ENCODE results near the gene NEK6. TPM values are rescaled to one million over a fixed set of nuclear protein-coding genes. Genes with fewer than 3 reads are reported as not detected.
"Not testable (repeated sequence)": the region's sequence is repeated elsewhere in the genome, so short reads cannot be mapped to it uniquely, and the experiment has no call there.

The NEK6 gene
- total and polyA plus RNA-seq, 4 experiments from 2014 or later: 3.8 to 11.7 (median 8.5) TPM

DNA sequence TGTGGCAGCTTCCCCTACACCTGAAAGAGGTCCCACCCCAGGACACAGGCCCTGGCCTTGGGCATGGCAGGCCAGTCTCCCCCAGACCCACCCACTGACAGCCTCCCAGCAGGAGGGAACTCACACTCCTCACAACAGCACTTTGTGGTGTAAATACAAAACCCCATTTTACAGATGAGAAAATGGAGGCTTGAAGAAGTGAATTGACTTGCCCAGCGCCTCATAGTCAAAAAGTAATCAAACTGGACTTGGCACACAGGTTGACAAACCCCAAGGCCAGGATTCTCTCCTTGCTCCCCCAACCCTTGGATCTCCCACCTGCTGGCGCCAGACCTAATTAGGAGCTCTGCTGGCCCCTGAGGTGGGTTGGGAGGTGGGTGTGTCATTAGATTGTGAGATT lies 29.2 kb upstream of the NEK6 start:
- H3K4me3 Mint-ChIP-seq: no peak overlapping the region
- Histone ChIP-seq H3K36me3 (ENCODE audit: insufficient read depth, low read length) (no peaks in the 10 kb centered on the region), H3K4me1 (ENCODE audit: insufficient read depth, low read length) (no peaks in the 10 kb centered on the region), H3K27me3 (ENCODE audit: insufficient read depth, low read length) (no peaks in the 10 kb centered on the region), H3K9me3 (ENCODE audit: control insufficient read depth in 1 of 2, low read length in 2 of 2) (no peaks in the 10 kb centered on the region), H3K4me3 (ENCODE audit: low read length in 2 of 2) (no peak overlapping the region), H3K27ac (ENCODE audit: low read depth, low read length) (no peak overlapping the region)
- peaks cover 0 to 6% (median 1%) of the 10 kb centered on the region in 4 donors for H3K4me1 Mint-ChIP-seq
- no peaks in the 10 kb centered on the region for H3K27me3 Mint-ChIP-seq
- ChIA-PET CTCF (ENCODE audit: partially characterized antibody) (no interaction called here), POLR2A (ENCODE audit: partially characterized antibody) (interaction anchor here (0.5 kb wide), 1 partner anchor 453 kb away, joined by 3 read pairs; no protein-coding TSS in a partner anchor)
- H3K36me3 Mint-ChIP-seq: no peaks in the 10 kb centered on the region
- intact Hi-C loops (cut with micrococcal nuclease): no loop called here
- H3K9me3 Mint-ChIP-seq: no peaks in the 10 kb centered on the region
- DNase-seq: no peak
- peak overlapping the region in 1 of 7 donors; percentile 65 for H3K27ac Mint-ChIP-seq

DNA sequence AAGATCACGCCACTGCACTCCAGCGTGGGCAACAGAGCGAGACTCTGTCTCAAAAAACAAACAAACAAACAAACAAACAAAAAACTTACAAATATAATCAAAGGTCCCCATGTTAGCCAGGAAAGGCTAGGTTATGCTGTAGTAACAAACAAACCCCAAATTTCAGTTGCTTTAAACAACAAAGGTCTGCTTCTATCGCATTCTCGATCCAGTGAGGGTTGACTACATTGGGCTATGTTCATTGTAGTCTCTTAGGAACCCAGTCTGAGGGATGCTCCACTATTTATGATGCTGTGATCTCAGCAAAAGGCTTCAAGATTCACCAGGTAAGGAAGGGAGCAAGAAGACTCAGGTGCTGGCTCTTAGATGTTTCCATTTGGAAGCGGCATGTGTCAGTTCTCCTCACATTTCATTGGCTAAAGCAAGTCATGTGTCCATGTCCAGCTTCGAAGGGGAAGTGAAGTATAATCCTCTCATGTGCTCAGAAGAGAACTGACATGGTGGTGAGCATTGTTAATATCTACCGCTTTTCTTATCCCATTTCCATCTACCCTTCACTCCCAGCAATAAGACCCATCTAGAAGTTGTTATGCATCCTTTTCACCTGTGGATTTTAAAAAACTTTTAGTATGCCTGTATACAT lies 26.5 kb upstream of the NEK6 start:
- Histone ChIP-seq H3K4me3 (ENCODE audit: low read length in 2 of 2) (no peak overlapping the region), H3K27me3 (ENCODE audit: insufficient read depth, low read length) (no peaks in the 10 kb centered on the region), H3K4me1 (ENCODE audit: insufficient read depth, low read length) (no peaks in the 10 kb centered on the region), H3K36me3 (ENCODE audit: insufficient read depth, low read length) (no peaks in the 10 kb centered on the region), H3K9me3 (ENCODE audit: control insufficient read depth in 1 of 2, low read length in 2 of 2) (no peaks in the 10 kb centered on the region), H3K27ac (ENCODE audit: low read depth, low read length) (no peak overlapping the region)
- Mint-ChIP-seq H3K27ac (no peak overlapping the region), H3K36me3 (peaks cover 0 to 1% of the 10 kb centered on the region in 2 donors), H3K4me3 (no peak overlapping the region), H3K4me1 (peaks cover 0 to 4% (median 1%) of the 10 kb centered on the region in 4 donors), H3K9me3 (peaks cover 0 to 4% (median under 1%) of the 10 kb centered on the region in 8 donors), H3K27me3 (no peaks in the 10 kb centered on the region)
- DNase-seq: no peak
- intact Hi-C loops (cut with micrococcal nuclease): no loop called here
- POLR2A ChIA-PET (ENCODE audit: partially characterized antibody): interaction anchor here (0.7 to 0.8 kb wide), 2 partner anchors 14 to 15 kb away, joined by 3 read pairs; no protein-coding TSS in a partner anchor
- CTCF ChIA-PET (ENCODE audit: partially characterized antibody): no interaction called here

DNA sequence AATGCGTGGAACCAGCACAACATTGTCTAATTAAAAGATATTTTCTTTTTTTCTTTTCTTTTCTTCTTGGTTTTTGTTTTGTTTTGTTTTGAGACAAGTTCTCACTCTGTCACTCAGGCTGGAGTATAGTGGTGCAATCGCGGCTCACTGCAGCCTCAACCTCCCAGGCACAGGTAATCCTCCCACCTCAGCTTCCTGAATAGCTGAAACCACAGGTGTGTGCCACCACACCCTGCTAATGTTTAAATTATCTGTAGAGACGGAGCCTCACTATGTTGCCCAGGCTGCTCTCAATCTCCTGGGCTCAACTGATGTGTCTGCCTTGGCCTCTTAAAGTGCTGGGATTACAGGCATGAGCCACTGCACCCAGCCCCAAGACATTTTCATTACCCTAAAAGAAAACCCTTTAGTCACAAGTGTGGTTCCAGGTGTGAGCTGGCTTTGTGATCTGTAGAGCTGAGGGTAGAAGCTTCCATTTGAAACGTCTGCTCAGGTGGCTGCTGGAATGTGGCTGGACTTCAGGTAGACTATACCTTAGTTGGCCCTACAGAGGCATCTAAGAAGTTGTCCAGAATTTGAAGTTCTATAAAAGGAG lies 19.1 kb upstream of the NEK6 start:
- Histone ChIP-seq H3K9me3 (ENCODE audit: control insufficient read depth in 1 of 2, low read length in 2 of 2) (no peaks in the 10 kb centered on the region), H3K36me3 (ENCODE audit: insufficient read depth, low read length) (no peaks in the 10 kb centered on the region), H3K27me3 (ENCODE audit: insufficient read depth, low read length) (no peaks in the 10 kb centered on the region), H3K4me3 (ENCODE audit: low read length in 2 of 2) (no peak overlapping the region), H3K4me1 (ENCODE audit: insufficient read depth, low read length) (peaks cover 40% of the 10 kb centered on the region), H3K27ac (ENCODE audit: low read depth, low read length) (no peak overlapping the region)
- POLR2A ChIA-PET (ENCODE audit: partially characterized antibody): interaction anchor here (1.4 to 2.0 kb wide), 3 partner anchors 19 to 66 kb away, joined by 4 to 7 read pairs (median 4); partner anchors contain the start of gene NEK6
- Mint-ChIP-seq H3K36me3 (peaks cover 1 to 5% of the 10 kb centered on the region in 2 donors), H3K9me3 (peaks cover 0 to 4% (median 3%) of the 10 kb centered on the region in 8 donors), H3K27ac (peak overlapping the region; percentile 60 to 91 (median 85)), H3K27me3 (no peaks in the 10 kb centered on the region), H3K4me3 (peak overlapping the region in 7 of 8 donors; percentile 58 to 85 (median 76)), H3K4me1 (peaks cover 21 to 69% (median 42%) of the 10 kb centered on the region in 4 donors)
- intact Hi-C loops (cut with micrococcal nuclease): no loop called here
- CTCF ChIA-PET (ENCODE audit: partially characterized antibody): no interaction called here
- peak; percentile 24 to 53 (median 47) for DNase-seq

DNA sequence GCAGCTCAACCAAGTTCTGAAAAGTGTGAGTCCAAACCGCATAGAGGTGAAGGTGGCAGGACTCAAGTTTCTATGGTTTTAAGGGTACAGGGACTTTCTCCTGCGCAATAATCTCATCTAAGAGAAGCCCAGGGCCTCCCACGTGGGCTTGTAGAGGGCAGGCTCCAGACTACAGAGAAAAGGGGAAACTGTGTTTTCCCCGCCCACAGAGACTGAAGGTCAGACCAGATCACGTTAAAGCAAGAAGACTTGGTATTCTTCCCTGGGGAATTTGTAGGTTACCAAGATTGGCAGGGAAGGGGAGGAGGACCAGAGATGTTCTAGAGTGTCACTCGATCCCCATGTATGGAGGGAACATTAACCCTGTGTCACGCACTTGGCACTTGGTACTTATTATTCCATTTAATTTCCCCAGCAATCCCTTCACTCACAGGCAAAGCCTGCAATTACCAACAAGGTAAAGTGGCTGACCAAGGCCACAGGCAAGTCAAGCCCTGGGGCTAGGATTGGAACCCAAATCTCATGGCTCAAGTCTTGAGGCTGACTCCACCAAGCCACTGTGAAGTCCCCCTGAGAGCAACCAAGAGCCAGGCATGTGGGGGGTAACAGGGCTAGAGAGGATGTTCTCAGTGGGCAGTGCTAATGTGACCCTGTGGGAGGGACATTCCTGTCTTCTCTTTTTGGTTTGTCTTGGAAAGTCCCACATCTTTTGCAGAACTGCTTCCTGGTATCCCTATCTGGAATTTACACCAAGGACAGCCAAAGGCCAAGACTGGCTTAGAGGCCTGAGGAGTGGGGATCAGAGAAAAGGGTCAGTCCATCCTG lies 18.3 kb upstream of the NEK6 start:
- Histone ChIP-seq H3K36me3 (ENCODE audit: insufficient read depth, low read length) (no peaks in the 10 kb centered on the region), H3K27ac (ENCODE audit: low read depth, low read length) (no peak overlapping the region), H3K27me3 (ENCODE audit: insufficient read depth, low read length) (no peaks in the 10 kb centered on the region), H3K9me3 (ENCODE audit: control insufficient read depth in 1 of 2, low read length in 2 of 2) (no peaks in the 10 kb centered on the region), H3K4me1 (ENCODE audit: insufficient read depth, low read length) (peaks cover 40% of the 10 kb centered on the region), H3K4me3 (ENCODE audit: low read length in 2 of 2) (no peak overlapping the region)
- DNase-seq: no peak
- ChIA-PET POLR2A (ENCODE audit: partially characterized antibody) (interaction anchor here (1.4 to 2.0 kb wide), 3 partner anchors 18 to 67 kb away, joined by 4 to 7 read pairs (median 4); partner anchors contain the start of gene NEK6), CTCF (ENCODE audit: partially characterized antibody) (no interaction called here)
- no peaks in the 10 kb centered on the region for H3K27me3 Mint-ChIP-seq
- H3K36me3 Mint-ChIP-seq: peaks cover 1 to 5% of the 10 kb centered on the region in 2 donors
- peaks cover 0 to 4% (median under 1%) of the 10 kb centered on the region in 8 donors for H3K9me3 Mint-ChIP-seq
- peak overlapping the region in 5 of 8 donors; percentile 11 to 85 (median 67) for H3K4me3 Mint-ChIP-seq
- peaks cover 21 to 69% (median 42%) of the 10 kb centered on the region in 4 donors for H3K4me1 Mint-ChIP-seq
- peak overlapping the region; percentile 60 to 91 (median 85) for H3K27ac Mint-ChIP-seq
- intact Hi-C loops (cut with micrococcal nuclease): no loop called here

DNA sequence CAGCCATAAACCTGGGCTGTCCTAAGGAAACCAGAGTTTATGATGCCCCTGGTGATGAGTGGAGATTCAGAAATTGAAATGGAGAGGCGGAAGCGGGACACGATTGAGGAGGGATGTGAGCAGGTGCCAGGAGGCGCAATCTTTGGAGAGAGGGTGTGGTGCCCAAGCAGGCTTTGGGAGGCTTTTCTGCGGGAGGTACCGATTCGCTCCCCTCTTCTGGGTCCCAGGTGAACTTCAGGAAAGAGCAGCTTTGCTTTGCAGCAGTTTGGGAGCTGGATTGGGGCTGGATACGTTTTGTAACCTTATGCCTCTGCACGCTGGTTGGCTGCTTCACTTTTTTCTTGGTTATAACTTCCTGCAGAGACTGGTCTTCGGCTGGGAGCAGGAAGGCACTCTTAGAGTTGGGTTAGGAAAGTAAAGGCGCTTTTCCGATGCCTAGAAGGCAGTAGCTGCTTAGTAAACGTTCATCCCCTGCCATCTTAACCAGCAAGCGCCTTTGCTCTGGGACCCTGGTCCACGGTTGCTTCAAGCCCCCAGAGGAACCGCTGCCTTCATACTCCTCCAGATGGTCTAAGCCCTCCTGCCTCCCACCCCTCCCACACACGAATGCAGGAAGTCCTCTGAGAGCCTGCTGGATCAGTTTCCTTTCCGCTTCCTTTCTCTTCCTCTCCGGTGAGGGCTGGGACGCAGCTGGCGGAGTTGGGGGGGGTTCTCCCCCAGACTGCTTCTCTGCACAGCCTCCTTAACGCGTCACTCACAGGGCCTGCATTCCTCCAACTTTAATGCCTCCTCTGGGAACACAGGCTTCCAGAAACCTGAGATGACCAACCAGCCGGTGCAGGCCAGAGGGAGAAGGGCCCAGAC lies 15.2 kb upstream of the NEK6 start:
- peak overlapping the region in 3 of 8 donors; percentile 0 to 51 (median 31) for H3K4me3 Mint-ChIP-seq
- H3K27ac ChIP-seq (ENCODE audit: low read depth, low read length): no peak overlapping the region
- no peak for DNase-seq
- no peak overlapping the region for H3K4me3 ChIP-seq (ENCODE audit: low read length in 2 of 2)
- peak overlapping the region in 2 of 7 donors; percentile 32 to 83 for H3K27ac Mint-ChIP-seq
- H3K27me3 Mint-ChIP-seq: no peaks in the 10 kb centered on the region
- POLR2A ChIA-PET (ENCODE audit: partially characterized antibody): no interaction called here
- CTCF ChIA-PET (ENCODE audit: partially characterized antibody): no interaction called here
- H3K27me3 ChIP-seq (ENCODE audit: insufficient read depth, low read length): no peaks in the 10 kb centered on the region
- no peaks in the 10 kb centered on the region for H3K9me3 ChIP-seq (ENCODE audit: control insufficient read depth in 1 of 2, low read length in 2 of 2)
- peaks cover 0 to 5% of the 10 kb centered on the region in 2 donors for H3K36me3 Mint-ChIP-seq
- peaks cover 39% of the 10 kb centered on the region for H3K4me1 ChIP-seq (ENCODE audit: insufficient read depth, low read length)
- H3K36me3 ChIP-seq (ENCODE audit: insufficient read depth, low read length): no peaks in the 10 kb centered on the region
- intact Hi-C loops (cut with micrococcal nuclease): no loop called here
- peaks cover 19 to 55% (median 38%) of the 10 kb centered on the region in 4 donors for H3K4me1 Mint-ChIP-seq
- H3K9me3 Mint-ChIP-seq: peaks cover 0 to 4% (median 0%) of the 10 kb centered on the region in 8 donors

DNA sequence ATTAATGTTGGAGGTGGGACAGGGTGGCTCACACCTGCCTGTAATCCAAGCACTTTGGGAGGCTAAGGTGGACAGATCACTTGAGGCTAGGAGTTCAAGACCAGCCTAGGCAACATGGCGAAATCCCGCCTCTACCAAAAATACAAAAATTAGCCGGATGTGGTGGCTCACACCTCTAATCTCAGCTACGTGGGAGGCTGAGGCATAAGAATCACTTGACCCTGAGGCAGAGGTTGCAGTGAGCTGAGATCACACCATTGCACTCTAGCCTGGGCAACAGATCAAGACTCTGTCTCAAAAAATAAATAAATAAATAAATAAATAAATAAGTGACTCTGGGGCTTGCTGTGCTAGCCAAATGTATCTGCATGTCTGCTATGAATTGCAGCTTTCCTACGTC lies 10.4 kb upstream of the NEK6 start:
- CTCF ChIA-PET (ENCODE audit: partially characterized antibody); DNase-seq; H3K36me3 Mint-ChIP-seq; H3K36me3 ChIP-seq (ENCODE audit: insufficient read depth, low read length); intact Hi-C loops (cut with micrococcal nuclease); H3K27me3 Mint-ChIP-seq; H3K9me3 ChIP-seq (ENCODE audit: control insufficient read depth in 1 of 2, low read length in 2 of 2); H3K4me3 Mint-ChIP-seq; H3K4me1 ChIP-seq (ENCODE audit: insufficient read depth, low read length); POLR2A ChIA-PET (ENCODE audit: partially characterized antibody); H3K27me3 ChIP-seq (ENCODE audit: insufficient read depth, low read length); H3K4me3 ChIP-seq (ENCODE audit: low read length in 2 of 2); H3K9me3 Mint-ChIP-seq; H3K27ac ChIP-seq (ENCODE audit: low read depth, low read length): not testable (repeated sequence)
- Mint-ChIP-seq H3K4me1 (peaks cover 4 to 17% (median 9%) of the 10 kb centered on the region in 4 donors), H3K27ac (peak overlapping the region in 1 of 7 donors; percentile 62)

Measured in CD4-positive, alpha-beta memory T cell (primary cell).